Glutamatergic neuron (in vitro differentiated cells): ENCODE measurements around the gene SYMPK. TPM values are rescaled to one million over a fixed set of nuclear protein-coding genes. Genes with fewer than 3 reads are reported as not detected.

Source experiments
- DNase-seq: peaks from one replicate; pipeline ENCODE4 v3.0.0; 2022
- H3K27ac Mint-ChIP-seq: one replicate; pipeline ENCODE4 v1.8.0; 2020; ENCODE audit warnings: mild to moderate bottlenecking, mixed read lengths, inconsistent platforms; ENCODE audit not compliant: unreplicated experiment
- H3K27me3 Mint-ChIP-seq: one replicate; pipeline ENCODE4 v1.8.0; 2020; ENCODE audit warnings: mild to moderate bottlenecking, moderate library complexity, mixed read lengths, inconsistent platforms; ENCODE audit not compliant: unreplicated experiment
- H3K36me3 Mint-ChIP-seq: one replicate; pipeline ENCODE4 v1.8.0; 2020; ENCODE audit warnings: mild to moderate bottlenecking, mixed read lengths, inconsistent platforms; ENCODE audit not compliant: unreplicated experiment
- H3K4me1 Mint-ChIP-seq: one replicate; pipeline ENCODE4 v1.8.0; 2020; ENCODE audit warnings: mild to moderate bottlenecking, low read depth, mixed read lengths, inconsistent platforms; ENCODE audit not compliant: unreplicated experiment
- H3K4me3 Mint-ChIP-seq: one replicate; pipeline ENCODE4 v1.8.0; 2020; ENCODE audit warnings: mild to moderate bottlenecking, mixed read lengths, inconsistent platforms; ENCODE audit not compliant: unreplicated experiment
- H3K9me3 Mint-ChIP-seq: one replicate; pipeline ENCODE4 v1.8.0; 2020; ENCODE audit warnings: mild to moderate bottlenecking, moderate library complexity, mixed read lengths, inconsistent platforms; ENCODE audit not compliant: unreplicated experiment
- CTCF ChIP-seq: fragments of 200-600 bp; sonication (generic); IDR thresholded peaks from one replicate; pipeline ENCODE4 v1.5.0; 2021; ENCODE audit not compliant: partially characterized antibody, unreplicated experiment
- total RNA-seq: library from RNA; stranded (reverse); fragmentation: NEBNext Ultra II Directional; extraction: Animal tissue kit (Norgen Biotek cat#: 25700); gene quantifications from one replicate; pipeline ENCODE4 v1.2.1, GENCODE V29; 2021; ENCODE audit not compliant: unreplicated experiment

Gene SYMPK
- total RNA-seq, 1 donor from 2014 or later, result 78.1 TPM

GRCh38 chr19:45828523-45828922, 34.4 kb downstream of the SYMPK start:
- H3K4me3 Mint-ChIP-seq, result peak overlapping the region; percentile 16
- H3K9me3 Mint-ChIP-seq, result no peaks in the 10 kb centered on the region
- H3K27ac Mint-ChIP-seq, result no peak overlapping the region
- peaks cover 15% of the 10 kb centered on the region for H3K4me1 Mint-ChIP-seq
- no peaks in the 10 kb centered on the region for H3K36me3 Mint-ChIP-seq
- peaks cover 7% of the 10 kb centered on the region for H3K27me3 Mint-ChIP-seq
- TF ChIP-seq CTCF, result no peak
- no peak for DNase-seq

GRCh38 chr19:45827459-45828093, 35.4 kb downstream of the SYMPK start:
- no peak for DNase-seq
- Mint-ChIP-seq H3K4me3 (peak overlapping the region; percentile 16), H3K4me1 (peaks cover 15% of the 10 kb centered on the region), H3K27ac (peak overlapping the region; percentile 57), H3K9me3 (peaks cover 2% of the 10 kb centered on the region), H3K36me3 (no peaks in the 10 kb centered on the region), H3K27me3 (peaks cover 7% of the 10 kb centered on the region)
- TF ChIP-seq CTCF, result peak; percentile 26

- no peak overlapping the region for H3K4me3 Mint-ChIP-seq
Measured at GRCh38 chr19:45826934-45827333, 36.0 kb downstream of the SYMPK start.

GRCh38 chr19:45825917-45826893, 36.7 kb downstream of the SYMPK start:
- no peaks in the 10 kb centered on the region for H3K36me3 Mint-ChIP-seq
- H3K27ac Mint-ChIP-seq, result peak overlapping the region; percentile 55
- no peak for DNase-seq
- H3K4me3 Mint-ChIP-seq, result no peak overlapping the region
- peaks cover 2% of the 10 kb centered on the region for H3K9me3 Mint-ChIP-seq
- peaks cover 7% of the 10 kb centered on the region for H3K27me3 Mint-ChIP-seq
- TF ChIP-seq CTCF, result no peak
- H3K4me1 Mint-ChIP-seq, result peaks cover 15% of the 10 kb centered on the region

More at GRCh38 chr19:45826934-45827333, 36.0 kb downstream of the SYMPK start:
- Mint-ChIP-seq H3K27ac (peak overlapping the region; percentile 57), H3K9me3 (peaks cover 2% of the 10 kb centered on the region), H3K4me1 (peaks cover 15% of the 10 kb centered on the region), H3K36me3 (no peaks in the 10 kb centered on the region), H3K27me3 (peaks cover 7% of the 10 kb centered on the region)
- TF ChIP-seq CTCF, result no peak
- peak; percentile 50 for DNase-seq

GRCh38 chr19:45825263-45825605, 37.7 kb downstream of the SYMPK start:
- Mint-ChIP-seq H3K4me1 (peaks cover 15% of the 10 kb centered on the region), H3K9me3 (peaks cover 2% of the 10 kb centered on the region), H3K27me3 (peaks cover 7% of the 10 kb centered on the region), H3K4me3 (no peak overlapping the region), H3K36me3 (no peaks in the 10 kb centered on the region), H3K27ac (peak overlapping the region; percentile 28)
- TF ChIP-seq CTCF, result no peak
- no peak for DNase-seq
